Smooth muscle cell (in vitro differentiated cells): ENCODE results near the gene NACC2. TPM values are rescaled to one million over a fixed set of nuclear protein-coding genes. Genes with fewer than 3 reads are reported as not detected.

ENCODE experiments used
- DNase-seq: peaks from one replicate; lab custom pipeline; 2025; ENCODE audit not compliant: unreplicated experiment; lab: John Stamatoyannopoulos, UW
- H2AFZ ChIP-seq: fragments of 200-600 bp; sonication (generic); 2 replicates; pipeline ENCODE4 v1.6.0; 2016; ENCODE audit warnings: antibody characterized with exemption, low read depth, mild to moderate bottlenecking
- H3F3A ChIP-seq: fragments of 200-600 bp; sonication (generic); 2 replicates; pipeline ENCODE4 v1.6.0; 2017; ENCODE audit warnings: antibody characterized with exemption, low read depth
- H3K27ac ChIP-seq: fragments of 200-600 bp; sonication (generic); 2 replicates; pipeline ENCODE4 v1.5.1; 2016; ENCODE audit warnings: low read depth, mild to moderate bottlenecking
- H3K27me3 ChIP-seq: fragments of 200-600 bp; sonication (generic); 2 replicates; pipeline ENCODE4 v1.6.1; 2016; ENCODE audit warnings: low read depth, mild to moderate bottlenecking
- H3K36me3 ChIP-seq: fragments of 200-600 bp; sonication (generic); 2 replicates; pipeline ENCODE4 v1.5.1; 2016; ENCODE audit warnings: low read depth
- H3K4me1 ChIP-seq: fragments of 200-600 bp; sonication (generic); 2 replicates; pipeline ENCODE4 v1.5.1; 2016; ENCODE audit warnings: low read depth
- H3K4me2 ChIP-seq: fragments of 200-600 bp; sonication (generic); 2 replicates; pipeline ENCODE4 v1.6.0; 2016; ENCODE audit warnings: mild to moderate bottlenecking
- H3K4me3 ChIP-seq: fragments of 200-600 bp; sonication (generic); 2 replicates; pipeline ENCODE4 v1.5.1; 2016; ENCODE audit warnings: mild to moderate bottlenecking
- H3K79me2 ChIP-seq: fragments of 200-600 bp; sonication (generic); 2 replicates; pipeline ENCODE4 v1.6.0; 2016; ENCODE audit warnings: low read depth, mild to moderate bottlenecking
- H3K9ac ChIP-seq: fragments of 200-600 bp; sonication (generic); 2 replicates; pipeline ENCODE4 v1.6.0; 2016; ENCODE audit warnings: low read depth
- H3K9me3 ChIP-seq: fragments of 200-600 bp; sonication (generic); replicated peaks from 2 replicates; pipeline ENCODE4 v1.5.1; 2016; ENCODE audit warnings: low read depth
- H4K20me1 ChIP-seq: fragments of 200-600 bp; sonication (generic); 2 replicates; pipeline ENCODE4 v1.6.0; 2016; ENCODE audit warnings: low read depth
- CTCF ChIP-seq: fragments of 200-600 bp; sonication (generic); IDR thresholded peaks from 2 replicates; pipeline ENCODE4 v1.5.1; 2017; ENCODE audit warnings: borderline replicate concordance, mild to moderate bottlenecking, antibody characterized with exemption; ENCODE audit not compliant: insufficient read depth, poor library complexity, severe bottlenecking
- WGBS: methylation state at CpG from one replicate; pipeline ENCODE4 v1.1.7; 2016; ENCODE audit warnings: low lambda C conversion rate; 5-methylcytosine and 5-hydroxymethylcytosine counted together
- polyA plus RNA-seq: library from polyadenylated mRNA; unstranded; fragments of >200 nt; fragmentation: Nextera tagmentation; extraction: Ambion mirVana; gene quantifications from 2 replicates; pipeline ENCODE4 v1.2.1, GENCODE V29; 2016
- total RNA-seq: library from RNA; depleted of rRNA; stranded (reverse); fragments of >200 nt; gene quantifications from 2 replicates; pipeline ENCODE4 v1.2.3, GENCODE V29; 2014

The NACC2 gene
- total and polyA plus RNA-seq, 2 experiments from 2014 or later, result 6.7 to 8.8 TPM

- no peaks in the 10 kb centered on the region for H4K20me1 ChIP-seq
- H3K27me3 ChIP-seq, result no peaks in the 10 kb centered on the region
- H3K4me1 ChIP-seq, result peaks cover 9% of the 10 kb centered on the region
- WGBS, result 72% methylated on average over 19 of the region's 20 CpGs
- DNase-seq, result no peak
- H3K36me3 ChIP-seq, result no peaks in the 10 kb centered on the region
- no peaks in the 10 kb centered on the region for H3K9me3 ChIP-seq
- no peak overlapping the region for H2AFZ ChIP-seq
- no peak overlapping the region for H3K4me3 ChIP-seq
- TF ChIP-seq CTCF, result no peak
- no peaks in the 10 kb centered on the region for H3K79me2 ChIP-seq
- H3K27ac ChIP-seq, result no peak overlapping the region
- peaks cover 4% of the 10 kb centered on the region for H3F3A ChIP-seq
- H3K9ac ChIP-seq, result no peak overlapping the region
- no peak overlapping the region for H3K4me2 ChIP-seq
Observed at GRCh38 chr9:135978642-135979546, 116.2 kb downstream of the NACC2 start.

DNA sequence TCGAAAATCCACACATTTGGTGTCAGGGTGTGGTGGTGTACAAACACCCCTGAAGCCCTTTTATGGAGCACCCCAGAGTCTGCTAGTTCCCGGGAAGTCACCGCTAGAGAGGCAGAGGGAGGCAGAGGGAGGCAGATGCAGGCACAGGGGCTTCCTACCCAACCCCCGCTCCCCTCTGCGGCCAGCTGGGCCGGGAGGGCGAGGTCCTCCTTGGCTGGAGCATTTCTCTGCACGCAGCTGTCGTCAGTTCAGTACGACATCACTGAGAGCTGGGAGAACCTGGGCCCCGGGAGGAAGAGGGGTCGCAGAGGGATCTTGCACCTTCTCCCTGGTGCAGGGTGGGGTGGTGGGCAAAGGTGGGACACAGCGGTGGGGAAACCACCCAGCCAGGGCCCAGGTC, 118.1 kb downstream of the NACC2 start:
- Histone ChIP-seq H3F3A (no peaks in the 10 kb centered on the region), H3K4me3 (no peak overlapping the region), H3K36me3 (no peaks in the 10 kb centered on the region), H4K20me1 (no peaks in the 10 kb centered on the region), H3K9me3 (no peaks in the 10 kb centered on the region), H3K27me3 (no peaks in the 10 kb centered on the region), H3K27ac (peak overlapping the region; percentile 55), H3K4me2 (peak overlapping the region; percentile 69), H3K79me2 (no peaks in the 10 kb centered on the region), H3K4me1 (peaks cover 9% of the 10 kb centered on the region), H2AFZ (no peak overlapping the region), H3K9ac (no peak overlapping the region)
- no peak for TF ChIP-seq CTCF
- no peak for DNase-seq
- 41% methylated on average over 13 of the region's 13 CpGs for WGBS

GRCh38 chr9:135976531-135976930, 118.6 kb downstream of the NACC2 start:
- H3K36me3 ChIP-seq, result no peaks in the 10 kb centered on the region

More at GRCh38 chr9:135976531-135976930, 118.6 kb downstream of the NACC2 start:
- peaks cover 9% of the 10 kb centered on the region for H3K4me1 ChIP-seq
- H3K9me3 ChIP-seq, result no peaks in the 10 kb centered on the region
- H4K20me1 ChIP-seq, result no peaks in the 10 kb centered on the region
- H3K4me2 ChIP-seq, result peak overlapping the region; percentile 69
- H3K9ac ChIP-seq, result no peak overlapping the region
- no peak overlapping the region for H2AFZ ChIP-seq
- no peak for DNase-seq
- no peaks in the 10 kb centered on the region for H3K79me2 ChIP-seq
- no peak for TF ChIP-seq CTCF
- peak overlapping the region; percentile 55 for H3K27ac ChIP-seq
- no peaks in the 10 kb centered on the region for H3F3A ChIP-seq
- no peak overlapping the region for H3K4me3 ChIP-seq
- 31% methylated on average over 13 of the region's 13 CpGs for WGBS
- H3K27me3 ChIP-seq, result no peaks in the 10 kb centered on the region
